HL-60 (cell line): ENCODE results near the gene NGLY1.

Source experiments
- CTCF ChIP-seq: IDR thresholded peaks from one replicate; pipeline ENCODE4 v1.5.1; 2011; ENCODE audit warnings: low read length, control low read depth, inconsistent platforms; ENCODE audit not compliant: insufficient read depth
- GABPA ChIP-seq: IDR thresholded peaks from 2 replicates; pipeline ENCODE4 v1.6.1; 2012; ENCODE audit warnings: low read depth
- POLR2AphosphoS5 ChIP-seq: IDR thresholded peaks from 2 replicates; pipeline ENCODE4 v1.6.1; 2012; ENCODE audit warnings: low read depth

DNA sequence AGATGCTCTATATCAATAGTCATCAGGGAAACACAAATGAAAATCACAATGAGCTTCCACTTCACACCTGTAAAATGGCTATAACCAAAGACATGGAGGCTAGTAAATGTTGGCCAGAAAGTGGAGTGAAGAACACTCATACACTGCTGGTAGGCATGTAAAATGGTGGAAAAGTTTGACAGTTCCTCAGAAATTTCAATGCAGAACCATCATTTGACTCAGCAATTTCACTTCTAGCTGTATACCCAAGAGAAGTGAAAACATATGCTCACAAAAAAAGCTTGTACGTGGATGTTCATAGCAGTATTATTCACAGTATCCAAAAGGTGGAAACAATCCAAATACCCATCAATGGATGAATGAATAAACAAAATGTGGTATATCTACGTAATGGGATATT is 99.4 kb downstream of the NGLY1 start:
- no peak for TF ChIP-seq CTCF
- no peak for TF ChIP-seq POLR2AphosphoS5
- TF ChIP-seq GABPA: no peak
